HG02798 (cell line): ENCODE results near the gene CDC6.
A peak's percentile ranks its signal among the peaks of the same experiment; 100 is the strongest.

Experiments
- ATAC-seq: cut with Tn5 transposase; IDR thresholded peaks from one replicate; pipeline ENCODE4 v1.9.1; 2021; ENCODE audit warnings: mild to moderate bottlenecking; ENCODE audit not compliant: unreplicated experiment, poor library complexity

The CDC6 gene

DNA sequence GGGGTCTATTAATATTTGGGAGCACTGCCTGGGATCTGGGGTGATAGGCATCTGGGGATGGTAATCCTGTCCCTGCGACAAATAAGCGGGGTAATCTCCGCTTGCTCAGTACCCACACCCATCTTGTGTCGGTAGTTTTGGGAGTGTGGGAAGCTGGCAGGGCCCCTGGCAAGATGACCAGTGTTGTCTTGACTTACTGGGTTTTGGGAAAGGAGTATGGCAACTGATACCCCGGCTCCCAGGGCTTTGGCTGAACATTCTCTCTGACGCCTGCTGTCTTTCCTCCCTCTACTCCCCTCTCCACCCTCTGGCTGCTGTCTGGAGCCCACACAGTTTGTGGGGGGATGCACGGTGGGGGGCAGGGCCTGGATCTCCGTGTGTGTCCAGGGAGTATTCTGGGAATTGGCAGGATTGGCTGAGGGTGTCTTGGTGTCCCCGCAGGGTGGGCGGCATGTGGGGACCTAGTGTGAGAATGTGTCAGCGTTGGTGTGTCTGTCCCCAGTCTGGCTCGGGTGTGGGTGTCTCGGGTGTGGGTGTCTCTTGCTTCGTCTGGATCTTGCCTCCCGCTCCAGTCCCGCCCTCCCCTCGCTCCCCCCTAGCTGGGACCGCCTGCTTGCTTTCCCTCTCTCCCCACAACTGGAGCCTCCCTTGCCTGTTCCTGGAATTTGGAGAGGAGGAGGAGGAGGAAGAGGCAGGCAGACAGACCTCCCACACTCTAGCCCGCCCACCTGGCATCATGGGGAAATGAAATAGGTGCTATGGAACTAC, 33.3 kb downstream of the CDC6 start:
- ATAC-seq: no peak

DNA sequence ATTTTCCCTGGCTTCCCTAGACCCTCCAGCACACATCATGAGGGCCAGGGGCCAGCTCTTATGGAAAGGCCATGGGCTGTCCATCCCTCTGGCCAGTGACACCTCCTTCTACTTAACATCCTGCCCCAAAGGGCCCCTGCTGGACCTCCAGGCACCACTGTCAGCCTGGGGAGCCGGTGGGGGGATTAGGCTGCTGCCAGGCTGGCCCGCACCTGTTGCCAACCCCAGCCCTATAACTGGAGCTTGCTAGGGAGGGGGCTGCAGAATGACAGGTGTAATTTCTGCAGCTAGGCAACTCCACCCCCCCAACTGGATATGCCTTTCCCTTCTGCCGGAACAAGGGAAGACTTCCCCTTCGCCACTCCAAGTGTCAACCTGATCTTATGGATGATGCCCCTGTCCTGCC, 33.8 kb downstream of the CDC6 start:
- no peak for ATAC-seq

DNA sequence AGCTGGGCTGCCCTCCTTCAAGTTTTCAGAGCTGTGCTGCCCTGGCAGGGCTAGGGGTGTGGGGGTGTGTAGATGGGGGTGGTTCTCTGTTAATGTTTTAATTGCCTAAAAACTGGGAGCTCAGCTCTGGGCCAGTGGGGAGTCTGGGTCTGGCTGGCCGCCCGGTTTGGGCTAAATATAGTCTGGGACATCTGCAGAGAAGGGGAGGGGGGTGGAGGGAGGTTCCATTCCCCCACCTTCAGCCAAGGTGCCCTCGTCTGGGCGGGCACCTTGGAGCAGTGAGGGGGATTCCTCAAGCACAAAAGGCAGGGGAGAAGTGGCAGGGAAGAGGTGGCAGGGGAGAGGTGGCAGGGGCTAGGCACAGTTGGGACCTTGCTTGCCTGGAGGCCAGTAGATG, 34.3 kb downstream of the CDC6 start:
- ATAC-seq: no peak

DNA sequence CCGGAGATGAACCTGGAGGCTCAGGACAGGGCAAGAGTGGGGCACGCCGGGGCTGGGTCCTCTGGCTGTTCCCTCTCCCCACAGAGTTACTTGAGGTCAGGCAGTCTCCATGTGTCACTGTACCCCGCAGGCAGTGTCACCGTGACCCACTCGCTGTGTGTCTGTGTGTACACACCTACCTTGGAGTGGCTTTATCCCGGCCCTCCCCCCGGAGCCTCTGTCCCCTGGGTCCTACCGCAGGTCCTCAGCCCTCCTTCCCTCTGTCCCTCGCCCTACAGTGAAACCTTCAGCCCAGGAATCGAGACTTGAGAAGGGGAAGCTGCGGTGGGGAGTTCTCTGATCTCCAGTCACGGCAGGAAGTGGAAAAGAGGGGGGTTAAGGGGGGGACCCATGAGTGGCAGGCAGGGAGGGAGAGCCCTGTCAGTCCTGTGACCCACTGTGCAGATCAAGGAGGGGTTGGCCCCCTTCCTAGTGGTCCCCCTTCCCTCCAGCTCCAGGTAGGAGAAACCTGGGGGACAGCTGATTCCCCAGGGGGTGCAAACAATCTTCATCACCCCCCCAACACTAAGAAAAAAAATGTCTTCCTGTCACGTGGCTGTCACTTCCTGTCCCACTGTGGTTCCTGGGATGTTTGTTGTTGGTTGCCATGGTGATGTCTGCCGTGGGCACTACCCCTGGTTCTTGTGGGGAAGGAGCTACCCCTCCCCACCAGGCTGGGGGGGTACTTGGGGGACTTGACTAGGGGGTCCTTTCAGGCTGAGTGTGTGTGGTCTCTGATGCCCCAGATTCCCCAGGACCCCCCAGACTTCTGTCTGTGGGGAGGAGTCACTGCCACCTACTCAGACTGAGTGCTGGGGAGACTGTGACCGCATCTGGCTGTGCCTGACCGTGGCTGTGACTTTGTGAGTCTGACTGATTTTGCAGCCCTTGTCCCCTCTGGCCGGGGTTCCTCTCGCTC, 35.0 kb downstream of the CDC6 start:
- peak; percentile 34 for ATAC-seq

DNA sequence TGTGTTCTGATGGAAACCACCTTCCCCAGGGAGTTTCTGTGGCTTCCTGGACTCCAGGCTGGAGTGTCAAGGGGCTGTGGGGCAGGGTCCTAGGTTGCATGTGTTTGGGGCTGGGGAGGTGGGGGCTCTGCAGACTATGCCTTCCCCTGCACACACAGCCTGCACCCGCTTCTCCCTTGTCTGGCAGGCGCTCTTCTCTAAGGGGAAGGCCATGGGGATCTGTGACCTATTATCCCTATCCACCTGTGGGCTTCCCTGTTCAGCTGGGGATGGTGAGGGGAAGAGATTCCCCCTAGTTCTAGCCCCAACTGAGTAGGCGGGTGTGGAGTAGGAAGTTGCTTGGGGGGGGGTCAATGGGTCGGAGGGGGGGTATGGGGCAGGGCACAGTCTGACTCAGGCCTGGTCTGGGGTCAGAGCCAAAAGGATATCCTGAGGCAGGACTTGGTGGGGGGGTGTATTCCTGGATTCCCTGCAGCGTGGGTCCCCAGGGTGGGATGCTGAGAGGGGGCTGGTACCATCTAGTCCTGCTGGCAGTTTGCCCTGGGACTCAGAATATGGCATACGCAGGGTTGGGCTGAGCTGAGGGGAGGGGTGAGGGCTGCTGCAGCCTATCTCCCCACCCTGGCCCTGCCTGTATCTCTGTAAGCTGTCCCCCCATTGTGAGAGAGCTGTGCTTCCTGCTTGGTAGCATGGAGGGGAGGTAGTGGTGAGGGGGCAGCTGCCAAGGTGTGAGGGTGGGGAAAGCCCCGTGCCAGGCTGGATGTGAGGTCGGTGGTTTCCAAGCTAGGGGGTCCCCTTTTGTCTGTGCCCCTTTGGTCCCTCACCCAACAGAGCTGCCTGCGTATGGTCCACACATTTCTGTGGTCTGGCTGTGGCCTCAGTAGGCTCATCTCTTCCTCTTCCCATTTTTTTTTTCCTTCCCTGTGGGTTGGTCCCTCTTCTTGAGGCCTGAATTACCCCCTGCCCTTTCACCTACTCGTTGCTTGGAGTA, 36.0 kb downstream of the CDC6 start:
- no peak for ATAC-seq

DNA sequence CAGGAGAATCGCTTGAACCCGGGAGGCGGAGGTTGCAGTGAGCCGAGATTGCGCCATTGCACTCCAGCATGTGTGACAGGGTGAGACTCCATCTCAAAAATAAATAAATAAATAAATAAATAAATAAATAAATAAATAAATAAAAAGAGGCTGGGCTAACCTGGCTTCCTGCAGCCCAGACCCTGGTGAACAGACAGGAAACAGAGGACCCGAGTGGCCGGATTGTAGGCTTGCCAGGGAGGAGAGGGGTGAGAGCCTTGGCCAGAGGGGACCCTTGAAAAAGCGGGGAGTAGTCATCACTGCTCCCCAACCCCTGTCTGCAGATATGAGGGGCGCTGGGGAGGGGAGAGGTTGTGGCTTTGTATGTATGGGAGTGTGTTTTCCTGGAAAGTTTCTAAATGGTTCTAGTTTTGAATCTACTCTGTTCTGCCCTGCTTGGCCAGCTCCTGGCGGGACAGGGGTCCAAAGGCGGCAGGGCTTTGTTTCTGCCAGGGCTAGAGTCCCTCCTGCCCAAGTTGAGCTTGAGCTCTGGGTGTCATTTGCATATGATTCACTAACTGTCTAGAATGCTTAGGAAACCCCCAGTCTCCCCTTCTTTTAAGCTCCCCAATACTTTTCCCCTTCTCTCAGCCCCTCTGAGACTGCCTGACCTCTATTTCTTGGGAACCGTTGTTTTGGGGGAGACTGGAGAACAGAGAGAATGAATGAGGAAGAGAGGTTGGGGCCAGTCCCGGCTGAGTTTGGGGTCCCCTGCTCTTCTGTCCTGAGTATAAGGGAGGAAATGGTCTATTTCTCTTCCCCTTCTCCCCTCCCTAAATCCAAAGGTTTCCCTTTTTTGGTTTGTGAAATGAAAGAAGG, 37.7 kb downstream of the CDC6 start:
- ATAC-seq: no peak

DNA sequence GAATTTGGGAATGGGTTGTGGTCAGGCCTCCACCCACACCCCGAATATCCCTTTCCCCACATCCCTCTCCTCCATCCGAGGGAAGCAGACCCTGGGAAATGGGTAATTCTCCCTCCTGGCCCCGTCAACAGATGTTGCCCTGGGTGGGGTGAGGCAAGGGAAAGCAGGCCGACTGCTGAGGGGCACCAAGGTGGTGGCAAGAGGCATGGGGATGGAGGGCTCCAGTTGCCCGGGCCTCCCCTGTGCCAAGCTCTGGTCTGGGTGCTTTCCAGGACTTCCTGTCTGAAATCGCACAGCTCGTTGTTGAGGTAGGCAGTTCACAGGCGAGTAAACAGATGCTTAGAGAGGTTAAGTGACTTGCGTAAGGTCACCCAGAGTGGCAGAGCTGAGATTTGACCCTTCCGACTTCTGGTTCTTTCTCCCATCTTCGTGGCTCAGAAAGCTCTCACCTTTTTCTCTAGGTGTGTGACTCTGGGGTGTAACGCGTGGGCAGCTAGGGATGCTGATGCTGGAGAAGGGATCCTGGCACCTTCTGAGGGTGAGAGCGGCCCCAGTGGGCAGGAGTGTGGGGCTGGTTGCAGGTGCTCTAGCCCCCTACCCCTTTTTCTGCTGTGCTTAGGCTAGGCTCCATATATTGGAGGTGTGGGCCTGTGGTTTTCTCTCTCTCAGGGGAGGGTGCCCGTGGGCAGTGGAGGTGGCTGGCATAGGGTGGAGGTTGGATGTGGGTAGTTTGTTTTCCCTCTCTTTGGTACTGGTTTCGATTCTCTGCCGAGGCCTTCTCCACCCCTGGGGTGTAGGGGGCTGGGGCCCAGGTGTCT, 38.5 kb downstream of the CDC6 start:
- ATAC-seq: no peak

DNA sequence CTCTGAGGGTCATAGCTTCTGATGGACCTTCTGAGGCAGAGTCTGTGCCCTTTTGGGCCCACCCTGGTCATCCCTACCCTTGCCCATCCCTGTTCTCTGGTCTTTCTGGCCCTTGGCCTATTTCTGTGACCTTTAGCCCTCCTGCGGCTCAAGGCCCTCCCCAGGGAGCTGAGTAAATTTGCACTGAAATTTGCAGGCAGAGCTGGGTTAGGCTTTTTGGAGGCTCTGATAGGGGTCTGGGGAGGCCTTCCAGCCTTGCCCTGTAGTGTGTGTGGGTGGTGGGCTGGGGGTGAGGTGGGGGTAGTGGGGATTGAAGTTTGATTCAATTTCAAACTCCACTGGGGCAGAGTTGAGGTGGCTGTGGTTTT, 39.1 kb downstream of the CDC6 start:
- ATAC-seq: no peak

DNA sequence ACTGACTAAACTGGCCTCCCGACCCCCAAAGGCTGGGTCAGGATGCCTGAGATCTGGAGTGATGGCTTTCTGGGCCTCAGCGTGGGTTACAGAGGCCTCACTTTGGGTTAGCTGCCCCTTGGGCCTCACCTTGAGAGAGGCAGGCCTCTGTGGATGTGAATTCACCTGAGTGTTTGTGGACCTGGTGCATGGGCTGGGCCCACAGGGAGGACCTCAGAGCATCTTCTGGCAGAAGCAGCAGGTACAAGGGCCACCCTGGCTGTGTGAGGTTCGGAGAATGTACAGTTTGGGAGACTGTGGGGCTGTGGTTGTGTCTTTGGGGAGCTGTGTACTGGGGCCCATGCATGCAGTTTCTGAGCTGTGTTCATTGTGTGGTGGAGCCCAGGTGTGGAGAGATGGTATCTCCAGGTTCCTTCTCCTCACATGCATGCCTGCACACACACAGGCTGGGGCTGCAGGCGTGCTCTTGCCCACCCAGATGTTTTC, 39.6 kb downstream of the CDC6 start:
- ATAC-seq: no peak

DNA sequence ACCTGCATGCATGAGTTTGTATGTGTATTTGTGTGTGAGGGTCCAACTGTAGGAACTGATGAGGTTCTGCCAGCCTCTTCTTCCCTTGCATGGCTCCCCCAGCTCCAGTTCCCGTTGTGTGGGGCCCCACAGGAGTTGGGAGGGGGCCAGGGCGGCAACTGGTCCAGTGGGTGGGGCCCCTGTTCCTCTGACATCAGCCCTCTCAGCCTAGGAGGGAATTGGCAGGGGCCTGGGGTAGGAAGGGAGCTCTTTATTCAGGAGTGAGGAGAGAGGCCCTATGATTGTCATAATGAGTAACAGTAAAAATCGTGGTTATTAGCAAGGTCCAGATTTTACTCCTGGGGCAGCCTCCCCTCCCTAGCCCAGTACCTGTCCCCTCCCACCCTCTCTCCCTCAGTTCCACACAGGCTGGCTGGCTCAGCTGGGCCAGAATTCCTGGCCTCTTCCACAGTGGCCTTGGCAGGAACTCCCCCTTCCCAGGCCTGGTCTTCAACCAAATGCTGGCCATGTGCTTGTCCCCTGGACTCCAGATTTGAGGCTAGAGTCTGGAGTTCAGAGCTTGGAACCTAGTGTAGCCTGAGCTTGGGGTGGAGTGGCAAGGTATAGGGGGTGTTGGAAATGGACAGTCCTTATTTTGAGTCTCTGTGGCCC, 40.2 kb downstream of the CDC6 start:
- ATAC-seq: no peak

DNA sequence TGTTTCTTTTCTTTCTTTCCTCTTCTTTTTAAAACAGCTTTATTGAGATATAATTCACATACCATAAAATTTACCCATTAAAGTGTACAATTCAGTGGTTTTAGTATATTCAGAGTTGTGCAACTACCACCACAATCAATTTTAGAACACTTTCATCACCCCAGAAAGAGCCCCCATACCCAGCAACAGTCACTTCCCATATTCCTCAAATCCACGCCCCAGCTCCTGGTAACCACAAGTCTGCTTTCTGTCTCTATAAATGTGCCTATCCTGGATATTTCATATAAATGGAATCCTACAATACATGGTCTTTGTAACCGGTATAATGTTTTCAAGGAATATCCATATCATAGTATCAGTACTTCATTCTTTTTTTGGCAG, 40.7 kb downstream of the CDC6 start:
- no peak for ATAC-seq

DNA sequence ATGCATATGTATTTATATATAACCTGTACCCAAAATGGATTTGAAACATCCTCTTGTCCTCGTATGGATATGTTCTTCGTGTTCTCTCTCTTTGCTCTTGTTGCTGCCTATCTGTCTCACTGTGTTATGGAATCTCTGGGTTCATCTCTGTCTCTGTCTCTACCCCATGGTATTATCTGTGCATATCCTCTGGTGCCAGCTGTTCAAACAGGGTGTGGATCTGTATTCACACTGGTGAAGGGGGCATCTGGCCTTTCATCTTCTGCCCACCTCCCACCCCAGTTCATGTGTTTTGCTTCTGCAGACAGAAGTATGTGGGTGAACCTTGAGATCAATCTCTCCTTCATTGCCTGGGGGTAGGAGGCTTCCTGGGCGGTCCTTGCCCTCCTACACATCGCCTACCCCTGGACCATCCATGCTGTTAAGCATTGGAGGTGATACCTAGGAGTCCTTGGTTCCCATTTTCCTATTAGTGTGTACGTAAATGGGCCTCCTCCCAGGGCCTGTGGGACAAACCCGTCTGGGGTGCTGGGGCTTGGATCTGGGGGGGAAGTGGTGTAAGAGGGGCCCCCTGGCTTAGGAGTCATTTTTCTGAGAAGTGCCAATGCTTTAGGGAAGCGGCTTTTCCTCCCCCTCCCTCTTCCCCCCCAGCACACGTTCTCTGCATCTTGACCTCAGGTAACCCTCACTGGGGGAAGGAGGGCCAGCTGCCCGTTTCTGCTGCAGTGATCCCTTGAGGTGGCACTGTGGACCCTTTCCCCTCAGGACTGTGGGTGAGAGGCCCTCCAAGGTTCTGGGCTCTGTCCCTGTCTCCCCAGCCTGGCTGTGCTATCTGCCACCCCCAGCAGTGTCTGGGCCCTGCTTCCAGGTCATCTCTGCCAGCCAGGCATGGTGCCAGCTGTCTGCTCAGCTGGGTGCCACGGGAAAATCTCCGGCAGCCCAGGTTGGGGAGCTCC, 42.4 kb downstream of the CDC6 start:
- ATAC-seq: no peak

DNA sequence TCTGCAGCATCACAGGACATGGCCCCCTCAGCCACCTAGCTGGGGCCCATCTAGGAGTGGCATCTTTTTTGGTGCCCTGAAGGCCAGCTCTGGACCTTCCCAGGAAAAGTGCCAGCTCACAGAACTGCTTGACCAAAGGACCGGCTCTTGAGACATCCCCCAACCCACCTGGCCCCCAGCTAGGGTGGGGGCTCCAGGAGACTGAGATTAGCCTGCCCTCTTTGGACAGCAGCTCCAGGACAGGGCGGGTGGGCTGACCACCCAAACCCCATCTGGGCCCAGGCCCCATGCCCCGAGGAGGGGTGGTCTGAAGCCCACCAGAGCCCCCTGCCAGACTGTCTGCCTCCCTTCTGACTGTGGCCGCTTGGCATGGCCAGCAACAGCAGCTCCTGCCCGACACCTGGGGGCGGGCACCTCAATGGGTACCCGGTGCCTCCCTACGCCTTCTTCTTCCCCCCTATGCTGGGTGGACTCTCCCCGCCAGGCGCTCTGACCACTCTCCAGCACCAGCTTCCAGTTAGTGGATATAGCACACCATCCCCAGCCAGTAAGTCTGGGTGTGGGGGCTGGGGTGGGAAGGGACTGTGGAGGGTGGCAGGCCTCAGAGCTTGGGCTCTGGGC, 43.3 kb downstream of the CDC6 start:
- no peak for ATAC-seq

DNA sequence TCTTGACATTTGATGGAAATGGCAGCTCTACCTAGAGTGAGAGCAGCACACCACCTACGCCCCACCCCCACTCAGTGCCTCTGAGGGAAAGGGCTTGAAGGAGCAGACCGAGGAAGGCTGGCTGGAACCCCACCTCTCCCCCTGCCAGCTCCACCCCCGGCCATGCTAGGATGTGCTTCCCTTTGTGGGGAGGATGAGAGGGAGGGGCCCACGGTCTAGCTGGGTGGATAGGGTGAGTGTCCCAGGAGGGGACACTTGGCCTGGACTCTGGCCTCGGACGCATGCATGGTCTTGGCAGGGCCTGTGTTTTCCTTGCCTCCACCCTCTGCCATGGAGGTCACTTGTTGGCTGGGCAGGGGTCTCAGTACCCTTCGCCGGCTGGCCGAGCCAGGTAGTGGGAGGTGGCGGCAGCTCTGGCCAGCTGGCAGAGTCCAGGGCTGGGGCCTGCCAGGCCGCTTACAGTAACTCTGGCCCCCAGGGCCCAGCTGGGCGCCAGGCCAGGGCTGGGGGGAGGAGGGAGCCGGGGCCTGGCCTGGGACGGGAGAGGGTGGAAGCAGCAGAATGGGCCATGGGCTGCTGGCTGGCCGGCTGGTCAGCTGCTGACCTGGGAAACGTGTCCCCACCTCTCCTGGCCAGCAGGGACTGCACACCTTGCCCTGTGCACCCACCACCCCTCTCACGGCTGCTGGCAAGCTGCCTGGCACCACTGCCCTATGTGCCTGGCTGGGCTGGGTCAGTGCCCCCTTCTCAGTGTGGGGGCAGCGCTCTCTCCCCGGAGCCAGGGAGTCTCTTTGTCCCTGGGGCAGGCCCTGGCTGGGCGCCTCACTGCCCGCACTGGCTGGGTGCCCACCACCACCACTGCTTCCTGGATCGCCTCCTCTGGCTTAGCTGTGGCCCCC, 44.3 kb downstream of the CDC6 start:
- no peak for ATAC-seq

DNA sequence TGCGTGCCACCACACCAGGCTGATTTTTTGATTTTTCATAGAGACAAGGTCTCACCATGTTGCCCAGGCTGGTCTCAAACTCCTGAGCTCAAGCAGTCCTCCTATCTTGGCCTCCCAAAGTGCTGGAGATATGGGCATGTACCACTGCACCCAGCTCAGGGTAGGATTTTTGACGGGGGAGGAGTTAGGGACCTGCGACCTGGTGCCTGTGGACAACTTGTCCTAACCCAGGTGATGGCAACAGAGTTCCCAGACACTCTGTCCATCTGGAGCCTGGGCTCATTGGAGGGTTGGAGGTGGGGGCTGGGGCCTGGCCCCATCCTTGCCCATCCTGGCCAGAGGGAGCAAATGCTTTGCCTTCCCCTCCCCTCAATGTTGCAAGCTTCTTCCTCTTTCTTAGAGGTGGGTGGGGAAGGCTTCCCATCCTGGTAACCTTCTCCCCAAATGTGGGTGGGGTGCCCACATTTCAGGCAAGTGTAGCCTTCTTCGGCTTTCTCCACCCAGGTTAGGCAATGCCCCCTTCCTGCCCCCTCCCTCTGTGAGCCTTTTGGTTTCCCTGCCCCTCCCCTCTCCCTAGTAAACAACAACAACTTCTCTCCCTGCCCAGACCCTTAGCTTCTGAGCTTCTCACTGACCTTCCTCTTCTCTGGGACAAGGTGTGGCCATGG, 46.2 kb downstream of the CDC6 start:
- no peak for ATAC-seq
